ENCODE measurements around the gene USP31.
A peak's percentile ranks its signal among the peaks of the same experiment; 100 is the strongest.
"Not testable (repeated sequence)": the region's sequence is repeated elsewhere in the genome, so short reads cannot be mapped to it uniquely, and the experiment has no call there.

USP31 gene

DNA sequence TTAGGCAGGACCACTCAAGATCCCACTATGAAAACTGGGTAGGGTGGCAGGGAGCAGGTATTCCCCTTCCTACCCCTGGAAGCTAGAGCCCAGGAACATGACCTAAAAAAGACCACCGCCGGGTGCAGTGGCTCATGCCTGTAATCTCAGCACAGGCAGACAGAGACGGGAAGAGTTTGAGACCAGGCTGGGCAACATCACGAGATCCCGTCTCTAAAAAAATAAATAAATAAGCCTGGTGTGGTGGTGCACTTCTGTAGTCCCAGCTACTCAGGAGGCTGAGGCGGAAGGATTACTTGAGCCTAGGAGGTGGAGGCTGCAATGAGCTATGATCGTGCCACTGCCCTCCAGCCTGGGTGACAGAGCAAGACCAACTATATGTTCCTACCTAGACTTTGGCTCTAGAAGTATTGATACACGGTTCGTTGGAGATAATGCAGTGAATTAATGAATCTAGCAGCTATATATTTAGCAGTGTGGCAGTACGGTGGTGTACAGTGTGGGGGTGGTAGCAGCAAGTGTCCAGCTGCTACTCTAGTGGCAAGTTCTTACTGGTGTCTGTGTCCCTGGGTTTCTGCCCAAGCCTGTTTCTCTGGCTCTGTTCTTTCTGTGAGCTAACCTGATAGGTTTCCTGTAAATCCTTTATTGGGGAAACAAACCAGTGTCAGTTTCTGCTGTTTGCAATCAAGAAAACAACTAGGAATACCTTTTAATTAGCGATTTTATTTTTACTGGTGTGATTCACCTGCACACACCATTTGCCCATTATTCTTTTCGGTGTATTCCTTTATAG lies 3.3 kb upstream of the USP31 start:
- no peak overlapping the region for H3K27ac ChIP-seq (ENCODE audit: low read depth, low read length)

DNA sequence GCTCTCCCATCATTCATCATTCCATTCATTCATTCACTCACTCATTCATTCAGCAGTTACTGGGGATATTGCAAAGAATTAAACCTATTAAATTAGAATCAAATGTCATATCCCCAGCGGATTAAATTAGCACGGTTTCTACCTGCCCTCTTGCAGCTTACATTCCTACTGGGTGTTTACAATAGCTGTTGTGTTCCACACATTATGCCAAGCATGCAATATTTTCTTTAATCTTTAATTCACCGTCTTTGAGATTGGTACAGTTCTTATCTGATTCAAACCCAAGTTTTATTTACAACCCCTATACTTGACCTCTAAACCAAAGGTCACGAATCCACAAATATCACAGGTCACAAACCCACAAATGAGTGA lies 727 bp upstream of the USP31 start:
- H3K4me1 ChIP-seq (ENCODE audit: control insufficient read depth, insufficient read depth, low read length) = peaks cover 4% of the 10 kb centered on the region
- no peak overlapping the region for H3K9ac ChIP-seq (ENCODE audit: low read length)

More for the DNA sequence above, 3.3 kb upstream of the USP31 start:
- Histone ChIP-seq H3K27me3 (ENCODE audit: control insufficient read depth, insufficient read depth, low read length) (peaks cover 3% of the 10 kb centered on the region), H3K9ac (ENCODE audit: low read length) (no peak overlapping the region), H3K36me3 (ENCODE audit: control insufficient read depth, insufficient read depth, low read length) (no peaks in the 10 kb centered on the region), H3K4me3 (ENCODE audit: low read length) (no peak overlapping the region), H3K4me1 (ENCODE audit: control insufficient read depth, insufficient read depth, low read length) (peaks cover 4% of the 10 kb centered on the region)

DNA sequence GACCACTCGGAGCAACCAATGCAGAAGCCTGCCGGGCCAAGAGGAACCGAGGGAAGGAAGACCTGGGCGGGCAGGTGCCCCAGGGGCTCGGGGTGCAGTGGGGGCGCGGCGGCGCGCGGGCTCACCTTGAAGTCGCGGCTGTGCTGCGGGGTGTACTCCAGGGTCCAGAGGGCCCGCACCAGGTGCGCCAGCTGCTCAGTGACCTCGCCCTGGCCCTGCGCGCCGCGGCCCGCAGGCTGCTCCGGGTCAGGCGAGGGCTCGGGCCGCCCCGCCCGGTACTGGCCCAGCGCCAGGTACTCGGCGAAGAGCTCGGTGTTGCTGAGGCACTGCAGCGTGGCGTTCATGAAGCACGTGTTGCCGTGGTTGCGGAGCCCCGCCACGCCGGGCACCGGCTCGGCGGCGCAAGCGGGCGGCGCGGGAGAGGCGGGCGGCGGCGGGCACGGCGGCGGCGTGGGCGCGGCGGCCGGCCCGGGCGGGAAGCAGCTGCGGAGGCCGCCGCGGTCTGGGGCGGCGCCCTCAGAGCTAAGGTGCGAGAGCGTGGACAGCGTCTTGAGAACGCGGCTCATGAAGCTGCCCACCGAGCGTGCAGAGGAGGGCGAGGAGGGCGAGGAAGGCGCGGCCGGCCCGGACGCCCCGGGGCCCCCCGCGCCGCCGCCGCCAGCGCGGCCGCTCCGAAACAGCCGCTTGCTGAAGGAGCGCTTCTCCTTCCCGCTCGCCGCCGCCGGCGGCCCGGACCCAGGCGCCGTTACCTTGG lies 562 bp downstream of the USP31 start:
- H3K4me3 ChIP-seq (ENCODE audit: low read length) = peak overlapping the region; percentile 73
- no peaks in the 10 kb centered on the region for H3K36me3 ChIP-seq (ENCODE audit: control insufficient read depth, insufficient read depth, low read length)
- peaks cover 4% of the 10 kb centered on the region for H3K4me1 ChIP-seq (ENCODE audit: control insufficient read depth, insufficient read depth, low read length)
- H3K9ac ChIP-seq (ENCODE audit: low read length) = no peak overlapping the region
- peak overlapping the region; percentile 69 for H3K27ac ChIP-seq (ENCODE audit: low read depth, low read length)
- no peaks in the 10 kb centered on the region for H3K27me3 ChIP-seq (ENCODE audit: control insufficient read depth, insufficient read depth, low read length)

More for the DNA sequence above, 727 bp upstream of the USP31 start:
- Histone ChIP-seq H3K4me3 (ENCODE audit: low read length) (peak overlapping the region; percentile 71), H3K27ac (ENCODE audit: low read depth, low read length) (no peak overlapping the region), H3K36me3 (ENCODE audit: control insufficient read depth, insufficient read depth, low read length) (no peaks in the 10 kb centered on the region), H3K27me3 (ENCODE audit: control insufficient read depth, insufficient read depth, low read length) (no peaks in the 10 kb centered on the region)

DNA sequence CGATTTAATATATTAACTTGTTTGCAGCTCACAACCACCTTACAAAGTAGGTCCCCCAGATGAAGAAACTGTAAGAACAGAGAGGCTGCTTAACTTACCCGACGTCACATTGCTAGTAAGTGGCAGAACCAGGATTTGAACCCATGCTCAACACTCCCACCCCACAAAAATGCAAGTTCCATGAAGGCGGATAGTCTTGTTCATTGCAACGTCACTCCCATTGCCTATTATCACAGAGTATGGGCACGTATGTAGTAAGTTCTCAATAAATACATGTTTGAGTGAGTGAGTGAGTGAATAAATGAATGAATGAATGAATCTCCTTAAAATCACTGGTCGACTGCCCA lies 1.1 kb downstream of the USP31 start:
- peaks cover 4% of the 10 kb centered on the region for H3K4me1 ChIP-seq (ENCODE audit: control insufficient read depth, insufficient read depth, low read length)
- H3K27ac ChIP-seq (ENCODE audit: low read depth, low read length) = peak overlapping the region; percentile 69
- H3K27me3 ChIP-seq (ENCODE audit: control insufficient read depth, insufficient read depth, low read length) = no peaks in the 10 kb centered on the region
- H3K9ac ChIP-seq (ENCODE audit: low read length) = no peak overlapping the region
- peak overlapping the region; percentile 73 for H3K4me3 ChIP-seq (ENCODE audit: low read length)
- H3K36me3 ChIP-seq (ENCODE audit: control insufficient read depth, insufficient read depth, low read length) = no peaks in the 10 kb centered on the region

DNA sequence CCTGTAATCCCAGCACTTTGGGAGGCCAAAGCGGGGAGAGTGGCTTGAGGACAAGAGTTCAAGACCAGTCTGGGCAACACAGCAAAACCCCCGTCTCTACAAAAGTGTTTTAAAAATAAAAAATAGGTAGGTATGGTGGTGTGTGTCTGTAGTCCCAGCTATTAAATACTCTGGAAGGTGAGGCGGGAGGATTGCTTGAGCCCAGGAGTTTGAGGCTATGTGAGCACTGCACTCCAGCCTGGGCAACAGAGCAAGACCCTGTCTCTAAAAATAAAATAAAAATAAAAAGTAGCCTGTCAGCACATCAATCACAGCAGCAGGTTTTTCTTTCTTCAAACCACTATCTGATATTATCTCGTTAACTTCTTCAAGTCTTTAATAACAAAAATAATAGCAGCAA lies 1.6 kb downstream of the USP31 start:
- no peak overlapping the region for H3K9ac ChIP-seq (ENCODE audit: low read length)
- H3K4me3 ChIP-seq (ENCODE audit: low read length) = peak overlapping the region; percentile 0
- no peaks in the 10 kb centered on the region for H3K27me3 ChIP-seq (ENCODE audit: control insufficient read depth, insufficient read depth, low read length)
- no peak overlapping the region for H3K27ac ChIP-seq (ENCODE audit: low read depth, low read length)
- peaks cover 4% of the 10 kb centered on the region for H3K4me1 ChIP-seq (ENCODE audit: control insufficient read depth, insufficient read depth, low read length)
- H3K36me3 ChIP-seq (ENCODE audit: control insufficient read depth, insufficient read depth, low read length) = no peaks in the 10 kb centered on the region

DNA sequence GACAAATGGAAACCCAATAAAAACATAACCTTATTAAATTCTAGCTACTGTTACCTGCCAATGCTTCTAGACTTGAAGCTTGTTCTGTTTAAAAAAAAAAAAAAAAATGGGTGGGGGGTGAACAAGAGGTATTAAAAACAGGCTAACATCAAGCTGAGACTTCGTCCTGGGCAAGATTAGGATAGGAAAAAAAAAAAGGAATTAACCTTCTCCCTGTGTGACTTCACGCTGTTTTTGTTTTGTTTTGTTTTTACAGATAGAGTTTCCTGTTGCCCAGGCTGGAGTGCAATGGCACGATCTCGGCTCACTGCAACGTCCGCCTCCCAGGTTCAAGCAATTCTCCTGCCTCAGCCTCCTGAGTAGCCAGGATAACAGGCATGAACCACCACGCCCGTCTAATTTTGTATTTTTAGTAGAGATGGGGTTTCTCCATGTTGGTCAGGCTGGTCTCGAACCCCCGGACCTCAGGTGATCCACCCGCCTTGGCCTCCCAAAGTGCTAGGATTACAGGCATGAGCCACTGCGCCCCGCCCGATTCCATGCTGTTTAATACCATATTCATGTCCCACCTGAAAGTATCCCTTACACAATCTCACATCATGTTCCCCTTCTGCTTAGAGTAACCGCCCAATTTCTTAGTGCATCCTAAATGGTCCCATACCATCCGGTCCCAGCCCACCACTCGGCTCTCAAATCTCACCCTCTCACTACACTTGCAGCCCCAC lies 2.2 kb downstream of the USP31 start:
- H3K4me1 ChIP-seq (ENCODE audit: control insufficient read depth, insufficient read depth, low read length) = peaks cover 9% of the 10 kb centered on the region
- no peak overlapping the region for H3K27ac ChIP-seq (ENCODE audit: low read depth, low read length)
- H3K9ac ChIP-seq (ENCODE audit: low read length) = no peak overlapping the region
- peak overlapping the region; percentile 0 for H3K4me3 ChIP-seq (ENCODE audit: low read length)
- H3K36me3 ChIP-seq (ENCODE audit: control insufficient read depth, insufficient read depth, low read length) = no peaks in the 10 kb centered on the region
- no peaks in the 10 kb centered on the region for H3K27me3 ChIP-seq (ENCODE audit: control insufficient read depth, insufficient read depth, low read length)

DNA sequence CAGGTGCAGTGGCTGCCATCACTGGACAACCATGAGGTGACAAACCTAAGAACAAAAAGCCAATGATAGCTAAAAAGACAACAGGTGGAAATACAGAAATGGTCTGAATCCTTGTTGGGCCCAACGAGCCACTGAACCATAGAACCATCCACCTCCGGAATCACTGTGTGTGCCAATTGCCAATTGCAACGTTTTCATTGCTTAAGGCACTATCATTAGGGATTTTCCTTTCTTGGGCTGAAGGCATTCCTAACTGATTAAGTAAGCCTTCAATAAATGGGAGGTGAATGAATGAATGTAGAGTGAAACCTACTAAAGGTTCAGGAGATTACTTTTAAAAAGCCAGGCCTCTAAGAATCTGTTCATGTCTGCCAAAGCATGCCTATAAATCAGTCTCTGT lies 3.6 kb downstream of the USP31 start:
- Histone ChIP-seq H3K27me3 (ENCODE audit: control insufficient read depth, insufficient read depth, low read length) (no peaks in the 10 kb centered on the region), H3K9ac (ENCODE audit: low read length) (no peak overlapping the region), H3K36me3 (ENCODE audit: control insufficient read depth, insufficient read depth, low read length) (no peaks in the 10 kb centered on the region), H3K4me3 (ENCODE audit: low read length) (no peak overlapping the region), H3K4me1 (ENCODE audit: control insufficient read depth, insufficient read depth, low read length) (peaks cover 14% of the 10 kb centered on the region), H3K27ac (ENCODE audit: low read depth, low read length) (no peak overlapping the region)

DNA sequence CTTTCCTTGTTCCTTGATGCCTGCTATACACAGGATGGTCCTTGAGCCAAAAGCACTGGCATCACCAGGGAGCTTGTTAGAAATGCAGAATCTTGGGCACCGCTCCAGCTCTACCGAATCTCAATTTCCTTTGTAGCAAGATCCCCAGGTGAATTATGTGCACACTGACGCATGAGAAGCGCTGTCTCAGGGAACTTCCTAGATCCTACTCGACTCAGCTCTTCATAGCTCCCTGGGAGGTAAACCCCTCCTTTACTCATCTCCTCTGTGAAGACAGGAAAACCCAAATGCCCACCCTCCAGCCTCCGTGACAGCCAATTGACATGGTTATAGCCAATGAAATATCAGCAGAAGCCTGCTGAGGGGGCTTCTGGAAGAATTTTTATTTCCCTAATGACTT lies 4.1 kb downstream of the USP31 start:
- H3K4me3 ChIP-seq (ENCODE audit: low read length) = no peak overlapping the region
- no peak overlapping the region for H3K27ac ChIP-seq (ENCODE audit: low read depth, low read length)
- no peaks in the 10 kb centered on the region for H3K36me3 ChIP-seq (ENCODE audit: control insufficient read depth, insufficient read depth, low read length)

DNA sequence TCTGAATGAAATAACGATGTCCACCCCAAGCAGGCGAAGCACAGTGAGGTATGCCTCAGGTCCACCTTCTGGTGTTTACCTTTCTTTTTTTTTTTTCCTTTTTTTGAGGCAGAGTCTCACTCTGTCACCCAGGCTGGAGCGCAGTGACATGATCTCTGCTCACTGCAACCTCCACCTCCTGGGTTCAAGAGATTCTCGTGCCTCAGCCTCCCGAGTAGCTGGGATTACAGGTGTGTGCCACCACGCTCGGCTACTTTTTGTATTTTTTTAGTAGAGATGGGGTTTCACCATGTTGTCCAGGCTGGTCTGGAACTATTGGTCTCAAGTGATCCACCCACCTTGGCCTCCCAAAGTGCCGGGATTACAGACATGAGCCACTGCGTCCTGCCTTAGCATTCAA lies 4.9 kb downstream of the USP31 start:
- peaks cover 14% of the 10 kb centered on the region for H3K4me1 ChIP-seq (ENCODE audit: control insufficient read depth, insufficient read depth, low read length)
- H3K27ac ChIP-seq (ENCODE audit: low read depth, low read length) = not testable (repeated sequence)

More for the DNA sequence above, 4.1 kb downstream of the USP31 start:
- Histone ChIP-seq H3K4me1 (ENCODE audit: control insufficient read depth, insufficient read depth, low read length) (peaks cover 14% of the 10 kb centered on the region), H3K9ac (ENCODE audit: low read length) (no peak overlapping the region), H3K27me3 (ENCODE audit: control insufficient read depth, insufficient read depth, low read length) (no peaks in the 10 kb centered on the region)

DNA sequence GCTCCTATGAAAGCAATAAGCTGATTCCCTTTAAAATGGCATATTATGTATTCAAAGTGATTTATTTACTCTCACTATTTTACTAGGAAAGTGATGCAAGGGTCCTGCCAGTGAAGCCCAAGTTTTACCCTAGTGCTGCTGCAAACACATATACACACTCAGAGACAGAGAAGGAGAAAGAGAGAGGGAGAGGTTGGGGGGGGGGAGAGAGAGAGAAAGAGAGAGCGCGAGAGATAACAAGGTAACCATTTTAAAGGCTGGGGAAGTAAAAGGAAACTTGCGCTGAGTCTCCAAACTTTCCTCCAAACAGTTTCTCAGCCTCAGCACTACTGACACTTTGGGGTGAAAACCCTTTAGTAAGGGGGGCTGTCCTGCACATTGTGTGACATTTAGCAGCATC lies 5.9 kb downstream of the USP31 start:
- no peak overlapping the region for H3K27ac ChIP-seq (ENCODE audit: low read depth, low read length)
- peaks cover 14% of the 10 kb centered on the region for H3K4me1 ChIP-seq (ENCODE audit: control insufficient read depth, insufficient read depth, low read length)
- H3K4me3 ChIP-seq (ENCODE audit: low read length) = no peak overlapping the region
- H3K9ac ChIP-seq (ENCODE audit: low read length) = no peak overlapping the region
- H3K36me3 ChIP-seq (ENCODE audit: control insufficient read depth, insufficient read depth, low read length) = no peaks in the 10 kb centered on the region
- H3K27me3 ChIP-seq (ENCODE audit: control insufficient read depth, insufficient read depth, low read length) = no peaks in the 10 kb centered on the region

More for the DNA sequence above, 4.9 kb downstream of the USP31 start:
- not testable (repeated sequence) for H3K4me3 ChIP-seq (ENCODE audit: low read length); H3K27me3 ChIP-seq (ENCODE audit: control insufficient read depth, insufficient read depth, low read length); H3K9ac ChIP-seq (ENCODE audit: low read length); H3K36me3 ChIP-seq (ENCODE audit: control insufficient read depth, insufficient read depth, low read length)

DNA sequence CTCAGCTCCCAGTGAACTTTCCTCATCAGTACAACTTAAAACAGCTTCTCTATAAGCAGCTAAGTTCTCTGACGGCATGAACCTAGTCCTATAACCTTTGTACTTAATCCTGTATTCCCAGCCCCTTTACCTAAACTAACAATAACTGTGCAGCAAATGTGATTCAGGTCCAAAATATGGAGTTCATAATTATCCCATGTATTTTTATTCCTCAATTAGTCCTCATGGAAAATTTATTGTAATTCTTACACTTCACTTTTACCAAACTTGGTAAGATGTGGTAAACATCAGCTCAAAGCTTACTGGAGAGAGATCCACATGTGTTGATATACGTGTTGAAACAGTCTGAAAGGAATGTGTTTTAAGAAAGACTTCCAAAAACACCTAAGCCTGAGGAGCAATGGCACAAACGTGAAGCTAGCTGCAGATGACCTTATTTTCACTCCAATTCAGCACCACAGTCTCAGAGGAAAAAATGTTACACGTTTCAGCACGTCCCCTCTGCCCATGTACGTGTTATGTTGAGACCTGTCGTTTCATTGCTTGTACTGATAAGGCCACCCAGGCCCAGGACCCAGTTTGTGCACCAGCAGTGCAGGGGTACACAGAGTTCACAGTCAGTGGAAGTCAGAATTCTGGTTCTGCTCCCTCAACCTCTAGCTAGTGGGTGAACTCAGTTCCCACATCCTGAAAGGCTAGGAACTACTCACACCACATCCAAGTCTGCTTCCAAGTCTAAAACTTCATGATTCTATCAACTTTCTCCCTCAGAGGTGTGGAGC lies 7.1 kb downstream of the USP31 start:
- Histone ChIP-seq H3K27me3 (ENCODE audit: control insufficient read depth, insufficient read depth, low read length) (no peaks in the 10 kb centered on the region), H3K9ac (ENCODE audit: low read length) (no peak overlapping the region), H3K4me3 (ENCODE audit: low read length) (no peak overlapping the region), H3K36me3 (ENCODE audit: control insufficient read depth, insufficient read depth, low read length) (no peaks in the 10 kb centered on the region), H3K27ac (ENCODE audit: low read depth, low read length) (no peak overlapping the region), H3K4me1 (ENCODE audit: control insufficient read depth, insufficient read depth, low read length) (peaks cover 10% of the 10 kb centered on the region)

DNA sequence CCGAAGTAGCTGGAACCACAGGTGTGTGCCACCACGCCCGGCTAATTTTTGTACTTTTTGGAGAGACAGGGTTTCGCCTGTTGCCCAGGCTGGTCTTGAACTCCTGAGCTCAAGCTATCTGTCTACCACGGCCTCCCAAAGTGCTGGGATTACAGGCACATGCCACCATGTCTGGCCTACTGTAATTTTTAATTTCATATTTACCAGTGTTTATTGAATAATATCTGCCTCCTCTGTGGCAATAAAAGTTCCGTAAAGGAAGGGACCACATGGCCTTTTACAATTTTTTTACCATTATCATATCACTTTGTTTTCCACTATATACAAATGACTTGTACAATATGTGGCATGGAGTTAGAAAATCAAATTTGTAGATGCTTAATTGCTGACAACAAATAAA lies 7.8 kb downstream of the USP31 start:
- Histone ChIP-seq H3K4me3 (ENCODE audit: low read length) (no peak overlapping the region), H3K27ac (ENCODE audit: low read depth, low read length) (no peak overlapping the region), H3K27me3 (ENCODE audit: control insufficient read depth, insufficient read depth, low read length) (no peaks in the 10 kb centered on the region), H3K9ac (ENCODE audit: low read length) (no peak overlapping the region), H3K4me1 (ENCODE audit: control insufficient read depth, insufficient read depth, low read length) (peaks cover 10% of the 10 kb centered on the region), H3K36me3 (ENCODE audit: control insufficient read depth, insufficient read depth, low read length) (no peaks in the 10 kb centered on the region)

All from rectal smooth muscle tissue (tissue), 1 donor.